Neural progenitor cell (in vitro differentiated cells): Measurements from ENCODE around the gene VPS13D. TPM values are rescaled to one million over a fixed set of nuclear protein-coding genes. Genes with fewer than 3 reads are reported as not detected.

ENCODE experiments used
- DNase-seq: peaks from one replicate; pipeline ENCODE4 v3.0.0-alpha.2; 2016; ENCODE audit warnings: low spot score
- H2AFZ ChIP-seq: fragments of 200-600 bp; sonication (generic); replicated peaks from 2 replicates; pipeline ENCODE4 v1.6.1; 2016; ENCODE audit warnings: antibody characterized with exemption
- H3F3A ChIP-seq: fragments of 200-600 bp; sonication (generic); 2 replicates; pipeline ENCODE4 v1.6.1; 2016; ENCODE audit warnings: antibody characterized with exemption, low read depth
- H3K27ac ChIP-seq: fragments of 200-600 bp; sonication (generic); 2 replicates; pipeline ENCODE4 v1.5.1; 2016; ENCODE audit warnings: mild to moderate bottlenecking
- H3K27me3 ChIP-seq: fragments of 200-600 bp; sonication (generic); 2 replicates; pipeline ENCODE4 v1.6.1; 2016; ENCODE audit warnings: mild to moderate bottlenecking, moderate library complexity
- H3K36me3 ChIP-seq: fragments of 200-600 bp; sonication (generic); 2 replicates; pipeline ENCODE4 v1.5.1; 2016
- H3K4me1 ChIP-seq: fragments of 200-600 bp; sonication (generic); 2 replicates; pipeline ENCODE4 v1.6.1; 2016; ENCODE audit warnings: mixed run types
- H3K4me2 ChIP-seq: fragments of 200-600 bp; sonication (generic); 2 replicates; pipeline ENCODE4 v1.6.1; 2016
- H3K4me3 ChIP-seq: fragments of 200-600 bp; sonication (generic); 2 replicates; pipeline ENCODE4 v1.5.1; 2016
- H3K79me2 ChIP-seq: fragments of 200-600 bp; sonication (generic); 2 replicates; pipeline ENCODE4 v1.6.1; 2016; ENCODE audit warnings: low read depth
- H3K9ac ChIP-seq: fragments of 200-600 bp; sonication (generic); 2 replicates; pipeline ENCODE4 v1.6.1; 2016
- H3K9me3 ChIP-seq: fragments of 200-600 bp; sonication (generic); 2 replicates; pipeline ENCODE4 v1.5.1; 2016; ENCODE audit warnings: low read depth
- H4K20me1 ChIP-seq: fragments of 200-600 bp; sonication (generic); 2 replicates; pipeline ENCODE4 v1.6.1; 2016; ENCODE audit warnings: low read depth
- H3K27ac Mint-ChIP-seq: 3 replicates; pipeline ENCODE4 v1.8.0; 2021; ENCODE audit warnings: mixed read lengths
- H3K27me3 Mint-ChIP-seq: 2 replicates; pipeline ENCODE4 v1.8.0; 2022; ENCODE audit warnings: low read depth, mild to moderate bottlenecking, inconsistent platforms, moderate library complexity, mixed read lengths; ENCODE audit not compliant: insufficient read depth
- H3K36me3 Mint-ChIP-seq: 3 replicates; pipeline ENCODE4 v1.8.0; 2021; ENCODE audit warnings: mixed read lengths
- H3K4me1 Mint-ChIP-seq: 3 replicates; pipeline ENCODE4 v1.8.0; 2021; ENCODE audit warnings: mixed read lengths
- H3K4me3 Mint-ChIP-seq: 3 replicates; pipeline ENCODE4 v1.8.0; 2021; ENCODE audit warnings: mild to moderate bottlenecking, moderate library complexity, mixed read lengths
- H3K9me3 Mint-ChIP-seq: 3 replicates; pipeline ENCODE4 v1.8.0; 2020; ENCODE audit warnings: mixed read lengths
- EZH2 ChIP-seq: fragments of 200-600 bp; sonication (generic); IDR thresholded peaks from 2 replicates; pipeline ENCODE4 v1.6.1; 2017; ENCODE audit warnings: antibody characterized with exemption, mild to moderate bottlenecking, moderate library complexity
- EZH2phosphoT487 ChIP-seq: fragments of 200-600 bp; sonication (generic); IDR thresholded peaks from 2 replicates; pipeline ENCODE4 v1.6.1; 2017; ENCODE audit warnings: antibody characterized with exemption
- total RNA-seq: library from RNA; depleted of rRNA; stranded (reverse); fragments of >200 nt; gene quantifications from 2 replicates; pipeline ENCODE4 v1.2.3, GENCODE V29; 2015; ENCODE audit warnings: low replicate concordance
- TF ChIP-seq, protein P1 (sequence below): fragments of 200-600 bp; sonication (generic); IDR thresholded peaks from 2 replicates; pipeline ENCODE4 v1.5.1; 2017; ENCODE audit warnings: antibody characterized with exemption, mild to moderate bottlenecking

VPS13D gene
- total RNA-seq, 1 donor from 2014 or later = 16.4 TPM

GRCh38 chr1:12461754-12462153 is 231.9 kb downstream of the VPS13D start:
- no peaks in the 10 kb centered on the region for H3K27me3 Mint-ChIP-seq
- no peak overlapping the region for H3K9ac ChIP-seq
- peaks cover 6% of the 10 kb centered on the region for H3K36me3 Mint-ChIP-seq
- H3K4me2 ChIP-seq = peak overlapping the region; percentile 64
- H3K27ac Mint-ChIP-seq = no peak overlapping the region
- H3K4me3 Mint-ChIP-seq = no peak overlapping the region
- no peaks in the 10 kb centered on the region for H3K9me3 Mint-ChIP-seq
- H3K27ac ChIP-seq = peak overlapping the region; percentile 47
- no peak overlapping the region for H2AFZ ChIP-seq
- peaks cover 23% of the 10 kb centered on the region for H3K4me1 ChIP-seq
- no peak for DNase-seq
- peaks cover 11% of the 10 kb centered on the region for H3K4me1 Mint-ChIP-seq
- TF ChIP-seq, protein P1, sequence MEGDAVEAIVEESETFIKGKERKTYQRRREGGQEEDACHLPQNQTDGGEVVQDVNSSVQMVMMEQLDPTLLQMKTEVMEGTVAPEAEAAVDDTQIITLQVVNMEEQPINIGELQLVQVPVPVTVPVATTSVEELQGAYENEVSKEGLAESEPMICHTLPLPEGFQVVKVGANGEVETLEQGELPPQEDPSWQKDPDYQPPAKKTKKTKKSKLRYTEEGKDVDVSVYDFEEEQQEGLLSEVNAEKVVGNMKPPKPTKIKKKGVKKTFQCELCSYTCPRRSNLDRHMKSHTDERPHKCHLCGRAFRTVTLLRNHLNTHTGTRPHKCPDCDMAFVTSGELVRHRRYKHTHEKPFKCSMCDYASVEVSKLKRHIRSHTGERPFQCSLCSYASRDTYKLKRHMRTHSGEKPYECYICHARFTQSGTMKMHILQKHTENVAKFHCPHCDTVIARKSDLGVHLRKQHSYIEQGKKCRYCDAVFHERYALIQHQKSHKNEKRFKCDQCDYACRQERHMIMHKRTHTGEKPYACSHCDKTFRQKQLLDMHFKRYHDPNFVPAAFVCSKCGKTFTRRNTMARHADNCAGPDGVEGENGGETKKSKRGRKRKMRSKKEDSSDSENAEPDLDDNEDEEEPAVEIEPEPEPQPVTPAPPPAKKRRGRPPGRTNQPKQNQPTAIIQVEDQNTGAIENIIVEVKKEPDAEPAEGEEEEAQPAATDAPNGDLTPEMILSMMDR = no peak
- TF ChIP-seq EZH2 (no peak), EZH2phosphoT487 (no peak)
- no peak overlapping the region for H3K4me3 ChIP-seq
- H3K27me3 ChIP-seq = no peaks in the 10 kb centered on the region
- H3K79me2 ChIP-seq = no peaks in the 10 kb centered on the region
- no peaks in the 10 kb centered on the region for H3K36me3 ChIP-seq
- H3F3A ChIP-seq = peaks cover 11% of the 10 kb centered on the region
- no peaks in the 10 kb centered on the region for H3K9me3 ChIP-seq
- H4K20me1 ChIP-seq = peaks cover 4% of the 10 kb centered on the region

DNA sequence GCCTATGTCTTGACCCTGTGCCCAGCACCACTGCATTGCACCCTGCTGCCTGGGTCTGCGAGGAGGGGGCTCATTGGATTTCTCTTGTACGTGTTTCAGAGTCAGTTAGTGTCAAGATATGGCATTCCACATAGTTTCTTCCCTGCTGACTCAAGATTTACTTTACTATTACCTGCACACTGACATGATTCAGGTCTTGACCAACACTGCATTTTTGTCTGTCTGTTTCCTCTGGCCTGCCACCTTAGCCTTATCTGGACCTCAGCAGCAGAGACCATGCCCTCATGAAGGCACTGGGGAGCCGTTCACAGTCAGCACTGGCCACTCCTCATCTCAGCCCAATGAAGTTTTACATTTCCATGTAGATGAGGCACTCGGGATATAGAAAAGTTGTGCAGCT is 232.8 kb downstream of the VPS13D start:
- no peaks in the 10 kb centered on the region for H3K27me3 ChIP-seq
- peaks cover 11% of the 10 kb centered on the region for H3F3A ChIP-seq
- H3K36me3 ChIP-seq = no peaks in the 10 kb centered on the region
- no peaks in the 10 kb centered on the region for H3K9me3 ChIP-seq
- Mint-ChIP-seq H3K36me3 (peaks cover 8% of the 10 kb centered on the region), H3K27ac (no peak overlapping the region), H3K27me3 (no peaks in the 10 kb centered on the region), H3K9me3 (no peaks in the 10 kb centered on the region), H3K4me1 (peaks cover 11% of the 10 kb centered on the region), H3K4me3 (no peak overlapping the region)
- H4K20me1 ChIP-seq = peaks cover 4% of the 10 kb centered on the region
- H3K4me2 ChIP-seq = no peak overlapping the region
- no peak overlapping the region for H3K4me3 ChIP-seq
- H3K4me1 ChIP-seq = peaks cover 23% of the 10 kb centered on the region
- no peak for TF ChIP-seq EZH2
- no peak for TF ChIP-seq EZH2phosphoT487
- TF ChIP-seq, protein P1 = no peak
- no peak overlapping the region for H2AFZ ChIP-seq
- no peak overlapping the region for H3K9ac ChIP-seq
- no peaks in the 10 kb centered on the region for H3K79me2 ChIP-seq
- DNase-seq = no peak
- H3K27ac ChIP-seq = no peak overlapping the region

DNA sequence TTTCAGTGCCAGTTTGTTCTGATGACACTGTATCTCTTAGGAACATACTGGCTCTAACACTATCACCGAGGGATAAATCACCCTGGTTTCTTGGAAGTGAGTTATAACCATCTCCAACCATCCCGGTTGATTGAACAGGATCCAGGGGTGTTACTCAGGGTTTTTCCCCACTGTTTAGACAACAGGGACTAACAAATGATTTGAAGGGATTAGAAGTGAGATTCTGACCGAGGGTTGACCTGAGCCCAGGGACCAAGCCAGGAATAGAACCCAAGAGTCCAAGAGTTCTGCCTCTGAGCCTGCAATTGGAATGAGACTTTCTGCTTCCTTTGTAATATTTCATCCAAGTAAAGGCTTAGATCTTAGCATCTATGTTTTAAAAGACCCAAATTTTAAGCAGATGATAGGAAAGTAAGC is 234.2 kb downstream of the VPS13D start:
- H3K4me1 Mint-ChIP-seq = peaks cover 11% of the 10 kb centered on the region
- peaks cover 8% of the 10 kb centered on the region for H3K36me3 Mint-ChIP-seq
- Histone ChIP-seq H3K9ac (no peak overlapping the region), H3K27me3 (no peaks in the 10 kb centered on the region), H3K4me1 (peaks cover 23% of the 10 kb centered on the region), H3F3A (peaks cover 11% of the 10 kb centered on the region), H3K4me2 (no peak overlapping the region), H3K4me3 (no peak overlapping the region), H3K9me3 (no peaks in the 10 kb centered on the region), H3K79me2 (no peaks in the 10 kb centered on the region), H4K20me1 (peaks cover 4% of the 10 kb centered on the region), H3K27ac (no peak overlapping the region), H3K36me3 (no peaks in the 10 kb centered on the region), H2AFZ (no peak overlapping the region)
- H3K27ac Mint-ChIP-seq = no peak overlapping the region
- H3K9me3 Mint-ChIP-seq = no peaks in the 10 kb centered on the region
- H3K27me3 Mint-ChIP-seq = no peaks in the 10 kb centered on the region
- no peak for DNase-seq
- TF ChIP-seq EZH2 (no peak), EZH2phosphoT487 (no peak)
- TF ChIP-seq, protein P1 = no peak
- no peak overlapping the region for H3K4me3 Mint-ChIP-seq
